Retinal pigment epithelial cell (primary cell): Measurements from ENCODE around the gene TRIM72.
"Not testable (repeated sequence)": the region's sequence is repeated elsewhere in the genome, so short reads cannot be mapped to it uniquely, and the experiment has no call there.

Experiments used
- DNase-seq: peaks from one replicate; pipeline ENCODE4 v3.0.0-alpha.2; 2010; ENCODE audit warnings: low read depth
- H3K4me3 ChIP-seq: 2 replicates; pipeline ENCODE4 v1.5.1; 2011; ENCODE audit warnings: mild to moderate bottlenecking, low read length, control low read depth, moderate library complexity
- TF ChIP-seq, protein P1 (sequence below): conservative IDR thresholded peaks from 2 replicates; pipeline ENCODE4 v1.5.1; 2011; ENCODE audit warnings: low read depth, low read length, control low read depth, inconsistent platforms

The TRIM72 gene

DNA sequence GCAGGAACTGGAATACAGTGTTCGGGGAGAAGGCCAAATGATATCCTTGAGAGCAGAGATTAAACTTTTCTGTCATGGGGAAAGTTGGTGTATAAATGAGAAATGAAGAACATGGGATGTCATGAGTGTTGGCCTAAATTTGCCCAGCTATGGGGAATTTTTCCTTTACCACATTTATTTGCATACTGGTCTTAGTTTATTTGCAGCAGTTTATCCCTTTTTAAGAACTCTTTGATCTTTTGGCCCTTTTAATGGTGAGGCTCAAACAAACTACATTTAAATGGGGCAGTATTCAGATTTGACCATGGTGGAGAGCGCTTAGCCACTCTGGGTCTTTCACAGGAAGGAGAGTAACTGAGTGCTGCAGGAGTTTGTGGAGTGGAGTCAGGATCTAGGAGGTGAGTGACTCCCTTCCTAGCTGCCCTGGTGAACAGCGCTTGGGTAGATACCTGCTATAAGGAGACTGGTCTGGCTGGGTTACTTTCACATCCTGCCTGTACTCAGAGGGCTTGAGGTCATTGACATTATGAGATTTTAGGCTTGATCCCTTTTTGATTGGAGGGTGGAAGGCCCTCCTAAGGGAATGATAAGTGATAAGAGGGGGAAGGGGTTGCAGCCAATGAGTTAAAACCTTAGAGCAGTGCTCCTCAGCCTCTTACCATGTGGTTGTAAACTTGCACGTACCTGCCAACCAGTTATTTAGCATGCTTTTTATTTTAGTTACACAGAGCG lies 22.1 kb upstream of the TRIM72 start:
- DNase-seq, result no peak
- TF ChIP-seq, protein P1, sequence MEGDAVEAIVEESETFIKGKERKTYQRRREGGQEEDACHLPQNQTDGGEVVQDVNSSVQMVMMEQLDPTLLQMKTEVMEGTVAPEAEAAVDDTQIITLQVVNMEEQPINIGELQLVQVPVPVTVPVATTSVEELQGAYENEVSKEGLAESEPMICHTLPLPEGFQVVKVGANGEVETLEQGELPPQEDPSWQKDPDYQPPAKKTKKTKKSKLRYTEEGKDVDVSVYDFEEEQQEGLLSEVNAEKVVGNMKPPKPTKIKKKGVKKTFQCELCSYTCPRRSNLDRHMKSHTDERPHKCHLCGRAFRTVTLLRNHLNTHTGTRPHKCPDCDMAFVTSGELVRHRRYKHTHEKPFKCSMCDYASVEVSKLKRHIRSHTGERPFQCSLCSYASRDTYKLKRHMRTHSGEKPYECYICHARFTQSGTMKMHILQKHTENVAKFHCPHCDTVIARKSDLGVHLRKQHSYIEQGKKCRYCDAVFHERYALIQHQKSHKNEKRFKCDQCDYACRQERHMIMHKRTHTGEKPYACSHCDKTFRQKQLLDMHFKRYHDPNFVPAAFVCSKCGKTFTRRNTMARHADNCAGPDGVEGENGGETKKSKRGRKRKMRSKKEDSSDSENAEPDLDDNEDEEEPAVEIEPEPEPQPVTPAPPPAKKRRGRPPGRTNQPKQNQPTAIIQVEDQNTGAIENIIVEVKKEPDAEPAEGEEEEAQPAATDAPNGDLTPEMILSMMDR, result no peak
- H3K4me3 ChIP-seq, result no peak overlapping the region

DNA sequence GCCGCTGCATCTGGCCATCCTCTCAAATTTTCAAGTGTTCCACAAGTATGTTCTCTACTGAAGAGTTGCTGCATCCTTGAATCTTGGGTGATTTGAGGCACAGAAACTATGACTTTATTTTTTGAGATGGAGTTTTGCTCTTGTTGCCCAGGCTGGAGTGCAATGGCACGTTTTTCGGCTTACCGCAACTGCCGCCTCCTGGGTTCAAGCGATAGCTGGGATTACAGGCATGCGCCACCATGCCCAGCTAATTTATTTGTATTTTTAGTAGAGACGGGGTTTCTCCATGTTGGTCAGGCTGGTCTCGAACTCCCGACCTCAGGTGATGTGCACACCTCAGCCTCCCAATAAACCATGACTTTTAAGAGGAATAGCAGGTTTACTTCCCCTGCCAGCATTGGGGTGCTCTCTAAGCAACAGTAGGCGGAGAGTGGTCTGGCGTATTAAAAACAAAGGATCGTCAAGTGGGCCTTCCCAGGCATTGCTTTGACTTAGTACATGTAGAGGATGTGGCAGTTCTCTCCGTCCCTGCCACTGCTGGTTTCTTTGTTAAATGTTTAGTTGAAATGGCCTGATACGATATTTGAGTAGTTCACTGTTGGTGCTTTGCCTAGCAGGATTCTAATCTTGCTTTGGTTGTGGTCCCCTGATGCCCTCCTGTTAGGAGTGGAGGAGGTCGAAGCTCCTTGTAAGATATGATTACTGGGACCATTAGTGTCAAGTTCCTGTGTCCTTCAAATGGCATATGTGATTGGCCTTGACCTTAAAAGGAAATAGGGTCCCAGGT lies 20.9 kb upstream of the TRIM72 start:
- H3K4me3 ChIP-seq, result no peak overlapping the region
- DNase-seq, result no peak
- TF ChIP-seq, protein P1, result no peak

DNA sequence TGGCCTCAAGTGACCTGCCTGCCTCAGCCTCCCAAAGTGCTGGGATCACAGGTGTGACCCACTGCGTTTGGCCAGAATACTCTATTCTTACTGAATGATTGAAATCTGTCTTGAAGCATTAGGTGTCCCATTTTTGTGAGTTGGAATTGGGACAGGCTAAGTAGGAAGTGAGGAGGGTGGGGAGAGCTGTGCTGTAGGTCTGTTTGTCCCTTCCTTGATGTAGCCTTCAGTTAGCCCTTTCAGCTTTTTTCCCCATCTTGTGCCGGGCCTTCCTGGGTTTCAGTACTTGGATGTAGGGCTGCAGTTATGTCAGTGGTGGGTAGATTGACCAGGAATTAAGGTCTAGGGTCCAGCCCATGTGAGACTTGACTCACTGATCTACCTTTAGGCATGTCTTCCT lies 20.0 kb upstream of the TRIM72 start:
- TF ChIP-seq, protein P1, result no peak
- no peak overlapping the region for H3K4me3 ChIP-seq
- DNase-seq, result no peak

DNA sequence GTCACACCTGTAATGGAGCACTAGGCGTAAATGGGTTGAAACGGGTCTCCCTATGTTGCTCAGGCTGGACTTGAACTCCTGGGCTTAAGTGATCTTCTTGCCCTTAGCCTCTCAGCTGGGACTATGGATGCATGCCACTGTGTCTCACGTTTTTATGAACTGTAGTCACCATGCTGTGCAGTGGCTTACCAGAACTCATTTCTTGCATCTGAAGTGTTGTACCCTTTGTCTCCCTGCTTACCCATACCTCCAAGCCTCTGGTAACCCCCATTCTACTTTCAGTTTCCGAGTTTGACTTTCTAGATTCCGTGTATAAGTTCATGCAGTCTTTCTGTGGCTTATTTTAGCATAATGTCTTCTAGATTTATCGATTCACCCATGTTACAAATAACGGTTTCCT lies 19.0 kb upstream of the TRIM72 start:
- no peak for DNase-seq
- TF ChIP-seq, protein P1, result no peak
- H3K4me3 ChIP-seq, result no peak overlapping the region

DNA sequence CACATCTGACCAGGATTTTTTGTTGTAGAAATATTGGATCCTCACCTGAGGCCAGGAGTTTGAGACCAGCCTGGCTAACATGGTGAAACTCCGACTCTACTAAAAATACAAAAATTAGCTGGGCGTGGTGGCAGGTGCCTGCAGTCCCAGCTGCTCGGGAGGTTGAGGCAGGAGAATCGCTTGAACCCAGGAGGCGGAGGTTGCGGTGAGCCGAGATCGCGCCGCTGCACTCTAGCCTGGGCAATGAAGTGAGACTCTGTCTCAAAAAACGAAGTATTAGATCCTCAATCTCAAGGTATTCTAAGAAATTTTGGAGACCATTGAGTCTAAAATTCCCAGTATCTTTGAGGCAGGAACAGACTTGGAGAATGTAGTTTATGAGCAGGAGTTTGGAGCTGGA lies 18.1 kb upstream of the TRIM72 start:
- not testable (repeated sequence) for DNase-seq, H3K4me3 ChIP-seq

DNA sequence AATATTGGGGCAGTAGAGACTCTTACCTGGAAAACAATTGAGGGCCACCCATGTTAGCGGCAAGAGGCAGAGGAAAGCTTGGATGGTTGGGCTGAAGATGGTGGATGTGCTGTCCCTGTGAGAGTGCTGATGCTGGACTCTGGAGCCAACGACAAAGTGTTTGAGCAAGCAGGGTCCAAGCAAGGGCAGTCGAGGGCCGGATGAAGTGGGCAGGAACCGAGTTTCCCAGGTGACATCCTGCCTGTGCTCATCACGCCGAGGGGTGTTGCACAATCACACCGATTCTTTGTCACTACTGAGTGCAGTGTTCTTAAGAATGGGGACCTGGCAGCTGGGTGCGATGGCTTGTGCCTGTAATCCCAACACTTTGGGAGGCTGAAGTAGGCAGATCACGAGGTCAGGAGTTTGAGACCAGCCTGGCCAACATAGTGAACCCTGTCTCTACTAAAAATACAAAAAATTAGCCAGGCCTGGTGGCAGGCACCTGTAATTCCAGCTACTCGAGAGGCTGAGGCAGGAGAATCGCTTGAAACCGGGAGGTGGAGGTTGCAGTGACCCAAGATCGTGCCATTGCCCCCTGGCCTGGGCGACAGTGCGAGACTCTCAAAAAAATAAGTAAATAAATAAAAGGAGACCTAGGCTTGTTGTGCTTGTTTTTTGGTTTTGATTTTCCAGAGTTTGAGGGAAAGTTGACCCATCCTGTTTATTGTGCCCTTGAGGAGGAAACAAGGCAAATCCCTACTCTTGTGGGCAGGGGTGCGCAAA lies 17.4 kb upstream of the TRIM72 start:
- H3K4me3 ChIP-seq, result no peak overlapping the region
- TF ChIP-seq, protein P1, result no peak
- DNase-seq, result no peak

DNA sequence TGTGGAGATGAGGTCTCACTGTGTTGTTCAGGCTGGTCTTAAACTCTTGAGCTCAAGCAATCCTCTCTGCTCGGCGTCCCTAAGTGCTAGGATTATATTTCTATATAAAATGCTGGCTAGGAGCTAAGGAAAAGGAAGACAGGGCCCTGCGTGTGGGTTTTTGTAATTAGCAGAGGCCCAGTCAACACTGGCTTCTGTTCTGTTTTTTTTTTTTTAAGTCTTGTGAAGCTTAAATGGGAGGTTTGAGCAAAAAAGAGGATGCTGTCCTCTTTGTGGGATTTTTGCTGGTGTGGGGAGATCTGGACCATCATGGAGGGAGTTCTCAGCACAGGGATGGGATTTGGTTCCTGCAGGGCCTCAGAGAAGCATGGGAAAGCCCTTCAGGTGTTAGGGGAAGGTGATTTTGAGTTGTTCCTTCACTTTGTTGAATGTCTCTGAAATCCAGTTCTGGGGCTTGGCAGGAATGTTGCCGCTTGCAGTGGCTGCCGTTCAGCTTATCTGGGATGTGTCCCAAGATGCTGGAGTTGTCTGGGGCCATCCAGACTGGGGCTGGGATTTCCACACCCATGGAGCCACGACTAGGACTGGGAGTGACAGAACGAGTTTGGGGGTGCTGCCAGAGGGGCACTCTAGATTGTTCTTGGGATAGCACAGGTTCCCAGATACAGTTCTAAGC lies 15.6 kb upstream of the TRIM72 start:
- no peak for DNase-seq
- H3K4me3 ChIP-seq, result no peak overlapping the region
- TF ChIP-seq, protein P1, result no peak
